HG03045 (cell line): Measurements from ENCODE around the gene KIF23.
A peak's percentile ranks its signal among the peaks of the same experiment; 100 is the strongest.
"Not testable (repeated sequence)": the region's sequence is repeated elsewhere in the genome, so short reads cannot be mapped to it uniquely, and the experiment has no call there.

Experiments
- ATAC-seq: cut with Tn5 transposase; IDR thresholded peaks from one replicate; pipeline ENCODE4 v1.9.1; 2021; ENCODE audit warnings: mild to moderate bottlenecking, moderate library complexity; ENCODE audit not compliant: unreplicated experiment

The KIF23 gene

DNA sequence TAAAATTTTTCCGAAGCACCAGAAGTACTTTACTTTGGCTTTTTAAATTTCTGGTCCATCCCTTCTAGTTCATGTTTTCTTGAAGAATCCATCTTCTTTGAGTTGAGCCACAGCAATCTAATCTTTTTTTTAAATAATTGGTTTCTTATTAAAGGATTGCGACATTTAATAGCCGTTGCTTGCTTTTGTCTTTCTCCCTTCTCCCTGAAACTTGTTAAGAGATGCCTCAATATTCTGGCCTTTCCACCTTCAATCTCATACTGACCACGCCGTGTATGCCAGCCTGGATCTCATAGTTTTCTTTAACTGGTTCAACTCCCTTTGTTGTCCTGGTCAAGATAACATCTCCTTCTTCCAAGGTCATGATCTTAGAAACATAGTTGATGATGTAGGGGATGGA lies 20.1 kb downstream of the KIF23 start:
- no peak for ATAC-seq

DNA sequence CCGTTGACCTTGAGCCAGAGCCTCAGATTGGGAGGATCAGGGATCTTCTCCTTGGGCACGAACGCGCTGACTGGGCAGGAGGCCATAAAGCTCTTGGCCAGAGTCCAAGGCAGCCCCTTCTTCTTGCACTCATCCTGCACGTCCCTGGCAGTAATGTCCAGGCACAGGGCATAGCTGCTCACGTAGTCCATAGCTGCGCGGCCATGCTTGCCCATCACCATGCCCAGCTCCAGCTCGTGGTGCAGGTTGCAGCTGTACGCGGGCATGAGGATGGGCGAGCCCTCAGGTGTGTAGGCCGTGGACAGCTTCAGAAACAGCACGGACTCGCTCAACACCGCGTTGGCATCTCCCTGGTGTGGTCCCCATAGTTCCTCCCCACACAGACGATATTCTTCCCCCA lies 20.5 kb downstream of the KIF23 start:
- no peak for ATAC-seq

DNA sequence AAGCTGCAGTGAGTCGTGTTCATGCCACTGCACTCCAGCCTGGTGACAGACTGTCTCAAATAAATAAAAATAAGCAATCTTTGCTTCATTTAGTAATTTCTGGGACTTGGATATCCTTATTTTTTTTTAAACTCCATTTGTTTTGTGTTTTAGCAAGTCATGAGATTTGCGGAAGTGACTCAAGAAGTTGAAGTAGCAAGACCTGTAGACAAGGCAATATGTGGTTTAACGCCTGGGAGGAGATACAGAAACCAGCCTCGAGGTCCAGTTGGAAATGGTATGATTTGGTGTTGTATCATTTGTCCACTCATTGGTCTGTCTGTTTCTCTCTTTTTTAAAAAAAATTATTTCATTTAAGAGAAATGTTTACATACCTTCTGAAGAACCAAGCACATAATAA lies 21.8 kb downstream of the KIF23 start:
- ATAC-seq = no peak

DNA sequence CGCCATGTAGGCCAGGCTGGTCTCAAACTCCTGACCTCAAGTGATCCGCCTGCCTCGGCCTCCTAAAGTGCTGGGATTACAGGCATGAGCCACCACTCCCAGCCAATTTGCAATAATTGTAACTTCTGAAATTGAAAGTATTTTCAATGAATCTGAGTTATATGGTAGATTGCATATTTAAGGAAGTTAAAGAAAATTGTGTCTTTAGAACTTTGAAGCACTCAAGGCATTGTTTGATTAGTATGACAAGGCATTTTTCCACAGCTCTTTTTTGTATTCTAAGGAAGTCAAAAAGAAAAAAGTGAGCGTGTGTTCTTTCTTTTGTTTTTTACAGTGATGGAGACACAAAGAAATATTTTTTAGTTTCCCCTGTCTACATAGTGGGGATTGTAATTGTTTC lies 22.8 kb downstream of the KIF23 start:
- no peak for ATAC-seq

DNA sequence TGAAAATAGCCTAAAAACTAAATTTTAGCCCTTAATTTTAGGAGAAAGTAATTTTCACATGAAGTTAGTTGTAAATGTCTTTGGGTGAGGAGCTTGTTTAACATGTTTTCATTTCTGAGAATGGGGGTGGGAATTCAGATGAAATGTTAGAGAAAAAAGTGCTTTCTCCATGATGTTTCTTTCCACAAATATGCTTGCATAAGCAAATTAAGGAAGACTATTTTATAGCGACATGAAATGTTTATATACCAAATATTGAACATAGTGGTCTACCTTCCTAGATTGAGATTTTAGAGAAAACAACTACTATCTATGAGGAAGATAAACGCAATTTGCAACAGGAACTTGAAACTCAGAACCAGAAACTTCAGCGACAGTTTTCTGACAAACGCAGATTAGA lies 25.5 kb downstream of the KIF23 start:
- ATAC-seq = no peak

DNA sequence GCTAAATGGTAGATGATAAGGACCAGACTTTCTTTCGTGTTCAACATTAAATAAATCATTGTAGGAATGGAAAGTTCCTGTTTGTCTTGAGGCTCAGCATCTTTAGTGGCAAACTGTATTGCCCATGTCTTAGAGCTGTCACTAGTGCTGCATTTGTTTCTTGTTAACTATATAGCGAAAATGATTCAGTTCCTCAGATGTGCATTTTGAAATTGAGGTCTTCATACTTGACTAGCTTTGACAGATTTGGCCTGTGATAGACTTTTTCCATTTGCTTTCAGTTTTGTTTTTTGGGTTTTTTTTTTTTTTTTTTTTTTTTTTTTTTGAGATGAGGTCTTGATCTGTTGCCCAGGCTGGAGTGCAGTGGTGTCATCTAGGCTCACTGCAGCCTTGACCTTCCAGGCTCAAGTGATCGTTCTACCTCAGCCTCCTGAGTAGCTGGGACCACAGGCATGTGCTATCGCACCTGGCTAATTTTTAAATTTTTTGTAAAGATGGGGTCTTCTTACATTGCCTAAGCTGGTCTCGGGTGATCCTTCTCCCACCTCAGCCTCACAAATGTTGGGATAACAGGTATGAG lies 29.0 kb downstream of the KIF23 start:
- ATAC-seq = no peak

DNA sequence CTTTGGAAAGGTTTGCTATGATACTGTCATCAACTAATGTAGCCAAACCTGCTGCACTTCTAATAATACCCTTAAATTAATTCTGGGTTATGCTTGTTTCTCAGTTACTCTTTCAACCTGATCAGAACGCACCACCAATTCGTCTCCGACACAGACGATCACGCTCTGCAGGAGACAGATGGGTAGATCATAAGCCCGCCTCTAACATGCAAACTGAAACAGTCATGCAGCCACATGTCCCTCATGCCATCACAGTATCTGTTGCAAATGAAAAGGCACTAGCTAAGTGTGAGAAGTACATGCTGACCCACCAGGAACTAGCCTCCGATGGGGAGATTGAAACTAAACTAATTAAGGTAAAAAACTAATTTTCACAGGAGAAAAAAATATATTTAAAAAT lies 30.5 kb downstream of the KIF23 start:
- no peak for ATAC-seq

DNA sequence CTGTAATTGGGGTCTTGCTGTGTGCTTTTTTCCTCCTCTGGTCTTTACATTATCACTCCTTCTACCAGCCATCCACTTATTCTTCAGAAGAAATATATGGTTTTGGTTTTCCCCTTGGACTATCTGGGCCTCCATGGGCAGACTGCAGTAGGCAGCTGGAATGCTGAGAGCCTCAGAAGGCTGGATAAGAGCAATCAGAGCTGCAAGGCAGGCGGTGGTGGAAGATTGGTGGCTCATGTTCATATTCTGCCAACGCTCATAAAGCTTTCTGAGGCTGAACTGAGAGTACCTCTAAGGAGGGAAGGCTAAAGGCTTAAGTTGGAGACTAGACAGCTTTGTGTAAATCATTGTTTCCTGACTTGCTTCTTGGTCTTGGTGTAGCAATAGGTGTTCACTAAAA lies 32.8 kb downstream of the KIF23 start:
- no peak for ATAC-seq

DNA sequence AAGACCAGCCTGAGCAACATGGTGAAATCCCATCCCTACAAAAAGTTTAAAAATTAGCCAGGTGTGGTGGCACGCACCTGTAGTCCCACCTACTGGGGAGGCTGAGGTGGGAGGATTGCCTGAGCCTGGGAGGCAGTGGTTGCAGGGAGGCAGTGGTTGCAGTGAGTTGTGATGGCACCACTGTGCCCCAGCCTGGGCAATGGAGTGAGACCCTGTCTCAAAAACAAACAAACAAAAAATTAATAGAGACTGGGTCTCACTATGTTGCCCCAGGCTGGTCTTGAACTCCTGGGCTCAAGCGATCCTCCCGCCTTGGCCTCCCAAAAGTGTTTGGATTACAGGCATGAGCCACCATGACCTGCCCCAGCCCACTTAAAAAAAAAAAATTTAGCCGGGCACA lies 36.1 kb downstream of the KIF23 start:
- not testable (repeated sequence) for ATAC-seq

DNA sequence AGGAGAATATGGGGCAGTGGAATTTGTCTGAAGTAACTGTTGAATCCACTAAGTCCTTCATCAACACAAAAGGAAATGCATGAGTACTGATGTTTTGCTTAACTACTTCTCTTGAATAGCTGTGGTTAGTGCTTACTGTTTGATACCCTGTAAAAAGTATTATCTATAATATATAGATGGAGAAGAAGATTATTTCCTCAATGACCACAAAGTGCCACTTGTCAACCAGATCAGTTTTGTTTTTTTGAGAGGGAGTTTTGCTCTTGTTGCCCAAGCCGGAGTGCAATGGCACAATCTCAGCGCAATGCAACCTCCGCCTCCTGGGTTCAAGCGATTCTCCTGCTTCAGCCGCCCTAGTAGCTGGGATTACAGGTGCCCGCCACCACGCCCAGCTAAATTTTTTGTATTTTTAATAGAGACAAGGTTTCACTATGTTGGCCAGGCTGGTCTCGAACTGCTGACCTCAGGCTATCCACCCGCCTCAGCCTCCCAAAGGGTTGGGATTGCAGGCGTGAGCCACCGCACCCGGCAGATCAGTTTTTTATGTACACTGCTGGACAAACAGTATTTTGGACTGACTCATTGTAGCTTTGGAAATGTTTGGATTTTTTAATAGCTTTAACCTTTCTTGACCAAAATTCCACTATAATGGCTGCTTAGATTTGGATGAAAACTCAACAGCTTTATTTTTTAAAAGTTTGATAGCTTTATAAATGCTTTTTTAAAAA lies 37.0 kb downstream of the KIF23 start:
- ATAC-seq = no peak

DNA sequence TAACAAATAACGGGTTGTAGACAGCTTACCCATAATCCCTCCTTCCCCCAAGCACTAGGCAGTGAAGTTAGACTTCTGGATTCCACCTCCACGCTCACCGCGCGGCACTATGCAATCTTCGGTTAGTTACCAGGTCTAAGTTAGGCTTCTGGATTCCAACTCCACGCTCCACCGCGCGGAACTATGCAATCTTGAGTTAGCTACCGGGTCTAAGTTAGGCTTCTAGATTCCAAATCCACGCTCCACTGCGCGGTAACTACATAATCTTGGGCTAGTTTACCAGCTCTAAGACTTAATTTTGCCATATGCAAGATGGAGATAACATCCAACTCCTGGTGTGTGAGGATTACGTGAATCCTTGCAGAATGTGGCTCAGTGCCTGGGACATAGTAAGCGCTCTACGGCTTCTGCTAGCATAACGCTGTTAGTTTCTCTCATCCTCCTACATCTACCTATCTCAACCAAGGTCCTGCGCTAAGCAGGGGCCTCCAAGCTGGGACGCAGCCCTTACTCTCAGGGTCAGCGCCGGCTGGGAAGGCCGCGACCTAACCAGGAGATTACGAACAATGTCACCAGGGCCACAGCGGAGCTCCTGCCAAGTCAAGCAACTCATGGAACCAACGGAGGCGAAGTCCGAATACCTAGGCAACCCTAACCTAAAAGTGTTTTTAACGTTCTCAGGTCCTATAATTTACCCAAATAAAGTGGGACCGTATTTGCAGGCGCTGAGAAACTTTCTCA lies 38.0 kb downstream of the KIF23 start:
- peak; percentile 40 for ATAC-seq

DNA sequence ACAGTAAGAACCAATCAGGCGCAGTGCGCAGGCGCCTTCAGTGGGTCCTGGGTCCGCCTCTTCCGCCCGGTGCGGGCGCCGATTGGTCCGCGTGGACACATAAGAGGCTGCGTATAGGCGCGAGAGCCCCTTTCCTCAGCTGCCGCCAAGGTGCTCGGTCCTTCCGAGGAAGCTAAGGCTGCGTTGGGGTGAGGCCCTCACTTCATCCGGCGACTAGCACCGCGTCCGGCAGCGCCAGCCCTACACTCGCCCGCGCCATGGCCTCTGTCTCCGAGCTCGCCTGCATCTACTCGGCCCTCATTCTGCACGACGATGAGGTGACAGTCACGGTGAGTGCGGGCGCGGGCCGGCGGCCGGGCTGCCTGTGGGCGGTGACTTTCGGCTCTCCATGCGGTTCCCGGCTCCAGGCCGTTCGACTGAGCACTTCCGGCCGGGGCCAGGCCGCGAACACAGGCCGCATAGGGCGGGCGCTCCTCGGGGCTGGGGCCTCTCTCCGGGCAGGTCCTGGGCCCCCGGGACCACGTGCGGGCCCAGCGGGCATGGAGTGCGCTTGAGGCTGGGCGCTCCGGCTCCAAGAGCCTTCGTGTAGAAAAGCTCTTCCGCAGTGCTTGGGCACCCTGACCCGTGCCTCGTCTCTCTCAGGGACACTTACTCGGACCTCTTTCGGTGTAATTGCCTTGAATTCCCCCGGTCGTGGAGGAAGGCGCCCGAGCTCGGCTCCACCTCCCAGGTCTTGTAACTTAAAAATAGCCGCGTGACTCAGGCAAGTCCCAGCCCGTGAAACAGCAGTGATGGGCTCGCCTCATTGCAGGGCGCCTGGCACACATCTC lies 38.8 kb downstream of the KIF23 start, which contains the start of gene RPLP1:
Gene RPLP1, plus strand, starts transcription at position 127 of the 830 bp plus-strand sequence. Its CDS starts 131 bp downstream, at position 258.
- ATAC-seq = peak; percentile 78

DNA sequence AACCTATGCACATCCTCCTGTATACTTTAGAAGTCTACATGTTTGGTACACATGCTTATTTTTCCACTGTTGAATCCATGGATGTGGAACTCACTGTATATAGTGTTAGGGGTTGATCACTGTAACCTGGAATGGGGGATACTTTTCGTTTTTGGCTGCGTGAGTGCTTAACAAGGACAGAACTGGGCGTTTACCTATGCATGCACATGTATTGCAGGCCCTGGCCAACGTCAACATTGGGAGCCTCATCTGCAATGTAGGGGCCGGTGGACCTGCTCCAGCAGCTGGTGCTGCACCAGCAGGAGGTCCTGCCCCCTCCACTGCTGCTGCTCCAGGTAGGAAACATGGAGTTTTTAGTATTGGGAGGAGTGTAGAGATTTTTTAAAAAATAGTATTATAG lies 40.8 kb downstream of the KIF23 start:
- ATAC-seq = no peak

DNA sequence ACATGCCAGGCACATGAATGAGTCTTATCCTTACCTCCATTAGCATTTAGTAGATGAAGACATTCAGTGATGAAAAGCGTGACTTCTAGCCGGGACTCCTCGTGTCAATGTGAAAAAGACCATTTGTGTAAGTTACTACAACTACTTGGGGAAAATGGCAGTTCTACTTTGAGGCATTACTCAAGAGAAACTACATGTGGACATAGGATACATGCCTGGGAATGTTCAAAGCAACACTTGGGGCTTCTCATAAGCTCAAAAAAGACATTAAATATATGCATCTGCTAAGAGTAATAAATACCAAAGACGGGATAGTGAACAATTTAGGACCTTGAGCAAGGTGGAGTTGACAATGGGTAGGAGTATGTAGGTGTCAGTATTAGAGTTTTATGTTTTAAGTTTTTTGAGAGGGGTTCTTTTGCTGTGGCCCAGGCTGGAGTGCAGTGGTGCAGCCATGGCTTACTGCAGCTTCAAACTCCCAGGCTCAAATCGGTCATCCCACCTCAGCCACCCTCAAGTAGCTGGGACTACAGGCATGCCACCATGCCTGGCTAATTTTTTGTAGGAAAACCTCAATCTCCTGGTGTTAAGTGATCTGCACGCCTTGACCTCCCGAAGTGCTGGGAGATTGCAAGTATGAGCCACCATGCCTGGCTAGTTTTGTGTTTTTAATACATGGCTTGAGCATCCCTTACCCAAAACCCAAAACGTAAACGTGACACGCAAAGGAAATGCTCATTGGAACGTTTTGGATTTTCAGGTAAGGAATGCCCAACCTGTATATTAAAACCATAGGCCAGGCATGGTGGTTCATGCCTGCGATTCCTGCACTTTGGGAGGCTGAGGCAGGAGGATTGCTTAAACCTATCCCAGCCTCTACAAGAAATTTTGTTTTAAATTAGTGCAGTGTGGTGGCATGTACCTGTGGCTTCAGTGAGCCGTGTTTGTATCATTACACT lies 42.3 kb downstream of the KIF23 start:
- ATAC-seq = no peak

DNA sequence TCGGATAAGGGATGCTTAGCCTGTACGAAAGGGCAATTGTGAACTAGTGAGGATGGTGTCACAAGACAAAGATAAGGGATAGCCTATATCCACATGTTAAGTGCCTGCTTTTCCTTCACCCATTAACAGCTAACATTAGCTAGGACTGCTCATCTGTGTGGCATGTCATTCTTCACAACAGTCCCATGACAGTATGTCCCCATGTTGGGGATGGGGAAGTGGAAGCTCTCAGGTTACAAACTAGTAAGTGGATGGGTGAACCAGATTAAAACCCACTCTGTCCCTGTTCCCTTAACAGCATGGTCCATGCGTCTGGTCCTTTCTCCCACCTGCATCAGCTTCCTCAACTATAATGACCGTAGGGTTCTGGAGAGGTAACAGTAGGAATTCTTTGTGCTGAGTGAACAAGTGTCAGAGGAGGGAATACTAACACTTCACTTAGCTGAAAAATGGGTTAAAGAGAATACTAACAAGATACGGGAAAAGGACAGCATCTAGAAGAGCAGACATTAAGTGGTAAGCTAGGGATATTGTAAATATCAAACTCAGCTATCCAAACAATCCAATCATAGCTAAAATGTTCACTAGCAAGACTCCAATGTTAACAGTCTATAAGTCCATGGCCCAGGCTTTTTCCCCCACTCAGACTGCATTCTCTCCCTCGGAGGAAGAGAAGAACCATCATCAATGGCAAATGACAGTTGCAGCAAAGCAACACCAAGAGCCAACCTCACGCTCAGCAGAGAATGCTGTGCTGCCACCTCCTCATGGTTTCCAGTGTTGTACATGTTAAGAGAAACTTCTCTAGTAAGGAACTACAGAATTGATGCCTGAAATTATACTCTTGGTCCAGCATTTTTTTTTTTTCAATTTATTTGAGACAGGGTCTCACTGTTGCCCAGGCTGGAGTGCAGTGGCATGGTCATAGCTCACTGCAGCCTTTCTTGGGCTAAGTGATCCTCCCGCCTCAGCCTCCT lies 43.4 kb downstream of the KIF23 start:
- no peak for ATAC-seq

DNA sequence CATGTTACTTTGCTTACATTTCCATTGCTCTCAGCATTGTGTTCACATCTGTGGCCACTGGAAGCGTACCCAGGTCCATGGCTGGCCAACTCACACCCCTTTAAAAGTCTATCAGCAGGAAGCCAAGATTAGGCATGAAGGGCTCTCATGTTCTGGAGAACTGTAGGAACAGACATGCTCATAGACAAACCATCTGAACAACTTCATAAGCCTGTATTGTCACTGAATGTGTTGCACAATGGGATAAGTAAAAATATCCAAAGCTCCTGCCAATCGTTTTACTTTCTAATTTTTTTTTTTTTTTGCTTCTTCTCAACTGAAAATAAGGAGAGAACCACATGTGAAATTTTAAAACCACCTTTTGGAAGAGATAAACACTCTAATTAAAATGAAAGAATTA lies 44.9 kb downstream of the KIF23 start:
- no peak for ATAC-seq

DNA sequence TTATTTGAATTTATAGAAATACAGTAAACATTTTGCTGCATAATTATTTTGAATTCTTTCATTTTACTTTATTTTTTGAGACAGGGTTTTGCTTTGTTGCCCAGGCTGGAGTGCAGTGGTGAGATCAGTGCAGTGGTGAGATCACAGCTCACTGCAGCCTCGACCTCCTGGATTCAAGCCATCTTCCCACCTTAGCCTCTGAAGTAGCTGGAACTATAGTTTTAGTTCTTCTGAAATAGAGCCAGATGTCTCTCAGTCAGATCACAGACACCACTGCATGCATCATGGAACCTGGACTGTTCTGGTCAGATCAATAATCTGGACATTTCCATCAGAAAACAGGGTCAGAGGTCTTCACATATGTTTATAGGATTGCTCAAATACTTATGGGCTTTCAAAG lies 46.3 kb downstream of the KIF23 start:
- no peak for ATAC-seq

DNA sequence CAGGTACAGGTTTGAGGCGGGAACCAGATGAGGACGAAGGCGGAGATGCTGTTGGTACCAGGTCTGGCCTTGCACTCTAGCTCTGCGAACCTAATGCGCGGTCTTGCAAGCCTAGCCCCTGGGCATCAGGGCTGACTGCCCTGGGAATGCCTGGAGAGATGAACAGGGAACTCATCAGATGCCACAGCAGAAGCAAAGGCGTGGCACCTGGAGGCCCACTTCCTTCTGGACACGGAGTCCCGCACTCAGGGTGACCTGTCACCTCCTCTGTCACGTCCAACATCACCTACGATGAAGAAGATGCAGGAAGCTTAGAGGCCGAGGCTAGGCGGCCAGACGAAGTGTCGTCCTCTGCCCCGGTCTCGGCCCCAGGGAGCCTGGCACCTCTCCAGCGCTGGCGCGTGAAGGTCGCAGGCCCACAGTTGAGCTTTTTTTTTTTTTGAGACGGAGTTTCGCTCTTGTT lies 47.9 kb downstream of the KIF23 start:
- ATAC-seq = peak; percentile 9
